ENCODE measurements around the gene LDLRAD4.

Gene LDLRAD4

DNA sequence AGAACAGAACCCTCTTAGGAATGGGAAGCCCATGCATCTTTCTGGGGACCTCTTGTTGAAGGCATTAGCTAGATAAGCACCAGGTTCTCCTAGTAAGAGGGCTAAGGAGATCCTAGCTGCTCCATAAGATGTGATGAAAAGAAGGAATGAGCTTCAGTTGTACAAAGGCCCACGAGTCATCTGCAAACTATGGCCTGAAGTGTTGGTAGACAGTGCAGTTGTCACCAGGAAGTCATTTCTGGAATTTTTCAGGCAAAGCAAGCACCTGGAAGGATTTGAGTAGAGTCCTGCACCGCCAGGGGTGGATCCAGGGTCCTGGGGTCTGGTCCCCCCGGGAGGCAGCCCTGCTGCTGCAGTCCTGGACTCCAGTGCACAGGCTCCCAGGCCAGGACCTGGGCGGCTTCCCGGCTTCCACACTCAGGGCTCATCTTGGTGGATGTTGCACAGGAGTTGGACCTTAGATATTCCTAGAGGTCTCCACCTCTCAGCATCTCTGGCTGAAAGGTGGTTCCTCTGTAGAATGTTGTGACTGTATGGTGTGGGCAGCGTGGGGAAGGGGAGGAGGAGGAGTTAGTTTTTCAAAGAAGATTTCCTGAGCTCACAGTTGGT is 85.3 kb downstream of the LDLRAD4 start:
- TF ChIP-seq, protein P1, sequence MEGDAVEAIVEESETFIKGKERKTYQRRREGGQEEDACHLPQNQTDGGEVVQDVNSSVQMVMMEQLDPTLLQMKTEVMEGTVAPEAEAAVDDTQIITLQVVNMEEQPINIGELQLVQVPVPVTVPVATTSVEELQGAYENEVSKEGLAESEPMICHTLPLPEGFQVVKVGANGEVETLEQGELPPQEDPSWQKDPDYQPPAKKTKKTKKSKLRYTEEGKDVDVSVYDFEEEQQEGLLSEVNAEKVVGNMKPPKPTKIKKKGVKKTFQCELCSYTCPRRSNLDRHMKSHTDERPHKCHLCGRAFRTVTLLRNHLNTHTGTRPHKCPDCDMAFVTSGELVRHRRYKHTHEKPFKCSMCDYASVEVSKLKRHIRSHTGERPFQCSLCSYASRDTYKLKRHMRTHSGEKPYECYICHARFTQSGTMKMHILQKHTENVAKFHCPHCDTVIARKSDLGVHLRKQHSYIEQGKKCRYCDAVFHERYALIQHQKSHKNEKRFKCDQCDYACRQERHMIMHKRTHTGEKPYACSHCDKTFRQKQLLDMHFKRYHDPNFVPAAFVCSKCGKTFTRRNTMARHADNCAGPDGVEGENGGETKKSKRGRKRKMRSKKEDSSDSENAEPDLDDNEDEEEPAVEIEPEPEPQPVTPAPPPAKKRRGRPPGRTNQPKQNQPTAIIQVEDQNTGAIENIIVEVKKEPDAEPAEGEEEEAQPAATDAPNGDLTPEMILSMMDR (IDR thresholded peaks at IDR 0.05): no peak

DNA sequence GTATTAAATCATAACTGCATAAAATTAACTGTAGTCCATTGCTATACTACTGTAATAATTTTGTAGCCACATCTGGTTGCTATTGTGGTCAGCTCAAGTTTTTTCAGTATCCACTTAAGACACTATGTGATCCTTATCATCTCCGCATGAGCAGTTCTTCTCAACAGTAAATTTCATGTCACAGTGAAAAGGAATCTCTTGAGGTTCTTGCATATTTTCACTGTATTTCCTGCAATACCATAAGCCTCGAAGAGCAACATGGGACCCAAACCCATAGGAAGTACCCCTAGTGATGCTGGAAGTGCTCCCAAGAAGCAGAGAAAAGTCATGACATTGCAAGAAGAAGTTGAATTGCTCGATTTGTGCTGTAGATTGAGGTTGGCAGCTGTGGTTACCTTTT is 86.7 kb downstream of the LDLRAD4 start:
- TF ChIP-seq, protein P1 (IDR thresholded peaks at IDR 0.05): no peak

DNA sequence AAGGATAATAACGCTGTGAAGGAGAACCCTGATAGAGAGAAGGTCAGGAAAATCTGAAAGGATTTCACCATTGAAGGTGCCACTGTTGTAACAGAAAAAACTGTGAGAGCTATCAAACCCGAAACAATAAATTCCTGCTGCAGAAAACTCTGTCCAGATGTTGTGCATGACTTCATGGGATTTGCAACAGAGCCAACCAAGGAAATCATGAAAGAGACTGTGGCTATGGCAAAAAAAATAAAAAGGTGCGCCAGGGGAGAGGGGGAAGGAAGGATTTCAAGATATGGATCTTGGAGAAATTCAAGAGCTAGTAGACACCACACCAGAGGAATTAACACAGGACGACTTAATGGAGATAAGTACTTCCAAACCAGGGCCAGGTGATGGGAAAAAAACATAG is 88.0 kb downstream of the LDLRAD4 start:
- TF ChIP-seq, protein P1 (IDR thresholded peaks at IDR 0.05): no peak

DNA sequence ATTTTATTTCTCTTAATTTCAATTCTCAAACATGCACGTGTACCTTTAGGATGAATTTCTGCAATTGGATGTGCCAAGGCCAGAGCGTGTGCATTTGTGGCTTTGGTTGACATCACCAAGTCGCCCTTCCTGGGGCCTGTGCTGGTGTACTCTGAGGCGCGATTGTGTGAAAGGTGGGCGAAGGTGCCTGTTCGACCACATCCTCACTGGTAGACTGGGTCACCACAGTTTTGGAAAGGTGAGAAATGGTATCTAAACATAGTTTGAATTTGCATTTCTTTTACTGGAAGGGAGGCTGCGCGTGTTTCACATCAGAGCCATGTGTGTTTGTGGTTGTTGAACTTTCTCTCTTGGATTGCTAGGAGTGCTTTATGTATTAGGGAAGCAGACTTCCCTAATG is 89.8 kb downstream of the LDLRAD4 start:
- TF ChIP-seq, protein P1 (IDR thresholded peaks at IDR 0.05): no peak

DNA sequence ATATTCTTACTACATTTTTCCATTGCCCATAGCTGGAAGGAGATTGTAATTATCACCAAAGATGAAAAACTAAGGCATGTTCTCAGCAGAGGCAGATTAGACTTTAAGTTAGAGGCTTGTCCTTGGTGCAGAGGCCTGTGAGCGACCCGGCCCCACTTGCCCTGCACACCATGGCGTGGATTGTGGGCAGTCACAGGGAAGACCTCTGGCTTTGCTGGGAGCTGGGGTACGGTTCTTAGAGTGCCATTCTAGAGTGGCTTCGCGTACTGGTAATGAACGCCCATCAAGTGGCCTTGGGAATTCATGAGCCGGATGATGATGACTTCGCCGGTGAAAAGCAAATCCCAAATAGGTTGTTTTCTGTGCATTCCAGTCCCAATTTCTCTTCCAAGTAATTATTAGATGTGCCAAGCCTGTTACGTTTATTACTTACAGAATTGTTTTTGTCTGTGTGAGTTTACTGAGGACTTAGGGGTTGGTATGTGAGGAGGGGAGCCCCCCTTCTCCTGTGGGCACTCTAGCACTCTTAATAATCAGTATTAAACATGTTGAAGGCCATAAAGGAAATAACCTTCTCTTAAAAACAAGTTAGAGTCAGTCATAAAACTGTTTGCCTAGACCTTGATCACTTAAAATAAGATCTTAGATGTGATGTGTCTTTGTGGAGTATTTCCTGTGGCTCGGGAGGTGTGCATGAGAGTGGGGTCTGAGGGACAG is 90.6 kb downstream of the LDLRAD4 start:
- TF ChIP-seq, protein P1 (IDR thresholded peaks at IDR 0.05): no peak

DNA sequence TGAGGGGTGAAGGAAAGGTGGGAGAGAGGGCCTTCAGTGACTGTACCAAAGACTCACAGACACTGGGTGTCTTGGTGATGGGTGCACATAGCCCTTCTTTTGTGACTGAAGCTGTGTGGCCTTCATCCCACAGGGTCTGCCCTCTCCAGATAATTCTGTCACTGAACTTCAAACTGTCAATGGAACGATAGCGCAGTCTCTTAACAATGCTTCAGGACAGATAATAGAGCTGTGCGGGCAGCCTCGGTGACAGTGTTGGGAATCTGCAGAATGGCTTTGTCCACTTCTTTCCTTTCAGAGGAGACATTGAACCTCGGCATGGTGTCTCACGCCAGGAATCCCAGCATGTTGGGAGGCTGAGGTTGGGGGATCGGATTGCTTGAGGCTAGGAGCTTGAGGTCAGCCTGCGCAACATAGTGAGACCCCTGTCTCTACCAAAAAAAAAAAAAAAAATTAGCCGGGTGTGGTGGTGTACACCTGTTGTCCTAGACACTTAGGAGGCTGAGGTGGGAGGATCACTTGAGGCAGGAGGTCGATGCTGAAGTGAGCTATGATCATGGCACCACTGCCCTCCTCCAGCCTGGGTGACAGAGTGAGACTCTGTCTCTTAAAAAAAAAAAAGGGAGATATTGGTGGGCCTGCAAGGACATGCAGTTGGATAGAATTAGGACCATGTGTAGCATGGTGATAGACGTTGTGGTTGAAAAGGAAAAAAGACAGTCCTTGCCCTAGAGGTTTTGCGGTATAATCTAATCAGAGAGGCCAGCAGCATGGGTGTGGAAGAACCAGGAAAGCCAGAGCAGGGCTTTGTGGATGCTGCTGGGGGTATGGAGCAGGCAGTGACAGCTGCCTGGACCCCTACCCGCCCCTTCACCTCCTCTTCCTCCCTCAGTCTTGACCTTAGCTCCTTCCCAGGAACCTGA is 91.4 kb downstream of the LDLRAD4 start:
- TF ChIP-seq, protein P1 (IDR thresholded peaks at IDR 0.05): no peak

DNA sequence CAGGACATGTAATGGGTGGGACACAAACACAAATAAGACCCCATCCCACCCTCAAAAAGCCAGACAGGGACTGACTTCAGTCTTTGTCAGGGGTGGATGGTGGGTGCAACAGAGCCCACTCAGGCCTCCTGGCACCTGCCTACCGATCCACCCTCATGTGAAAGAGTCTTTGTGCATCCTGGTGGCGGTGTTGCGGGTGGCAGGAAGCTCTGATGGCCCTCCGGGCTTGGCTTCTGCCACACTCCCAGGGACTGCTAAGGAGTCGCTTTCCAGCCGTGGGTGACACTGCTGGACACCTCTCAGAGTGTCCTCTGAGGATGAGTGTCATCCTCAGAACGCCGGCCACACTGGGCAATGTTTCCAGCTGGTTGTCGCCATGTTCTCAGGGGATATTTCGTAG is 92.6 kb downstream of the LDLRAD4 start:
- TF ChIP-seq, protein P1 (IDR thresholded peaks at IDR 0.05): no peak
